GM18526 (cell line): ENCODE data around the gene ME3.

Experiments
- POLR2A ChIP-seq: IDR thresholded peaks from 3 replicates; pipeline ENCODE4 v1.6.1; 2011; ENCODE audit not compliant: insufficient read length; ENCODE audit errors: extremely low read depth

Gene ME3

DNA sequence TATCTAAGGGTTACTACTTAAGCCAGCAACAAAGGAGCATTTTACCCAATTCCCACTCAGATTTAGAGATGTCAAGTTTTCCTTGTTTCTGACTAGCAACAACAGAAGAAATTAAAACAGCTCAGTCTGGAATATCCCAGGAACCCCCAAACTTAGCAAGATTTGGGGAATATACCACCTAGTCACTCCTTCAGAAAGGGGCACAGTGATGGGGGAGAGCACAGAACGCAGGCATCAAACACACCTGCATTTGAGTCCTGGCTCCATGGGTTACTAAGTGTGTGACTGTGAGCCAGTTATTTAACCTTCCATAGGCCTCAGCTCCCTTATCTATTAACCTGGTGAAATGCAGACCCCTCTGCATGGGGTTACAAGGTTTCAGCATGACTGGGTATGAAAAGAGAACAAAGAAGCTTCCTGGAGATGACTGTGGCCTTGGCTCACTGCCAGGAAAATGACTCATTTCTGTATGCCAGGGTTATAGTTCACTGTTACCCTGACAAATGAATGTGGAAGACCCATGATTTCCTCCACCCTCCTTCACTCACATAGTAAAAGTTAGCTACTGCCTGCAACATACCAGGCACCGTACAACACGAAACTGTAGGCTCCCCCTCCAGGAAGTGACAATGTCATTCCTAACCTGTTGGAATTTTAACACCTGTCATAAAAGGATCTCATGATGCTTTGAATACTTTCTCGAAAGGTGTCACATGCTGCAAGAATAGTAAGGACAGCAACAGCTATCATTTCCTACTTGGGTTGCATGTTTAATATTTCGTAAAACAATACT lies 79.6 kb downstream of the ME3 start:
- TF ChIP-seq POLR2A: no peak

- TF ChIP-seq POLR2A: no peak
Observed at GRCh38 chr11:86592047-86592591, 80.3 kb downstream of the ME3 start.

DNA sequence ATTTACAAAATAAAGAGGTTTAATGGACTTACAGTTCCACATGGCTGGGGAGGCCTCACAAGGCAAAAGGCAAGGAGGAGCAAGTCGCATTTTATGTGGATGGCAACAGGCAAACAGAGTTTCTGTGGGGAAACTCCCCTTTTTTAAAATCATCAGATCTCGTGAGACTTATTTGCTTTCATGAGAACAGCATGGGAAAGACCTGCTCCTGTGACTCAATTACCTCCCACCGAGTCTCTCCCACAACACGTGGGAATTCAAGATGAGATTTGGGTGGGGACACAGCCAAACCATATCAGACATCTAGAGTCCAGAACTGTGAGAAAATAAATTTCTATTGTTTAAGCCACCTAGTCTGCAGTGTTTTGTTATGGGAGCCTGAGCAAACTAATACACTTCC lies 80.8 kb downstream of the ME3 start:
- TF ChIP-seq POLR2A: no peak

GRCh38 chr11:86589856-86590589 lies 82.4 kb downstream of the ME3 start:
- no peak for TF ChIP-seq POLR2A

DNA sequence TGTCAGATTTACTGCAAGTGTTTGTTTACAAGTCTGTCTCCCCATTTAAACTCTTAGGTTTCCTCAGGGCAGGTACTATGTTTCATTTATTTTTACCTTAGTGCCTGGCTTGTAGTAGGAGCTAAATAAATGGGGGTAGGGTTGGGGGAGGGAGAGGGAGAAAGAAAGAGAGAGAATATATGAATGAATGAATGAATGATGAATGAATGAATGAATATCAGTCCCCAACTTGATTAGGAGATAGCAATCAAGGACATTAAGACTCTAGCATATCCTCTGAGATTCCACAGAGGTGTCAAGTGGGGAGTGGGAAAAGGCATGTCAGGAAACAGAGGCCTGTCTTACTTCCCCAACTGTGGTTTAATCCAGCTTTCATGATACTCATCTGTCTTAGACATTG lies 83.2 kb downstream of the ME3 start:
- no peak for TF ChIP-seq POLR2A

DNA sequence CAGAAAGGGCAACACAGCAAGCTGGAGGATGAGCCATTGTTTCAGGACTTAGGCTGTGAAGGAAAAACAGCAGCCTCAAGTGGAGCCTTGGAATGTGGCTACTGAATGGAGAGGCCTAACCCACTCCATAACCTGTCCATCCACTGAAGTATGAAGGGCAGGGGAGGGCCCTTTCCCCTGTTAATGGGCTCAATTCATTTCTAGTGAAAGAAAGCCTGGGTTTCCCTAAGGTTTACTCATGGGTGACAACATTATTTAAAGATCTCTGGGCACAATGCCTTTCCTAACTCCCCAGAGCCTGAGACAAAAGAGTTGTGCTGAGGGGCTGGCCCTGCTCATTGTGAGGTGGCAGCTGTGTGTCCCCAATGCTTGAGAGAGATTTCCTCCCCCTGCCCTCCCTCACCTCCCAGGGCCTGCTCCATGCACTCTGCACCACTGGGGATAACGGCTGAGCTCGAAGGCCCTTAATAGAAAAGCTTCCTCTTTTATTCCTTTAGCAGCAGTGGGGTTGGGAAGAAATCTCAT lies 83.8 kb downstream of the ME3 start:
- TF ChIP-seq POLR2A: no peak

DNA sequence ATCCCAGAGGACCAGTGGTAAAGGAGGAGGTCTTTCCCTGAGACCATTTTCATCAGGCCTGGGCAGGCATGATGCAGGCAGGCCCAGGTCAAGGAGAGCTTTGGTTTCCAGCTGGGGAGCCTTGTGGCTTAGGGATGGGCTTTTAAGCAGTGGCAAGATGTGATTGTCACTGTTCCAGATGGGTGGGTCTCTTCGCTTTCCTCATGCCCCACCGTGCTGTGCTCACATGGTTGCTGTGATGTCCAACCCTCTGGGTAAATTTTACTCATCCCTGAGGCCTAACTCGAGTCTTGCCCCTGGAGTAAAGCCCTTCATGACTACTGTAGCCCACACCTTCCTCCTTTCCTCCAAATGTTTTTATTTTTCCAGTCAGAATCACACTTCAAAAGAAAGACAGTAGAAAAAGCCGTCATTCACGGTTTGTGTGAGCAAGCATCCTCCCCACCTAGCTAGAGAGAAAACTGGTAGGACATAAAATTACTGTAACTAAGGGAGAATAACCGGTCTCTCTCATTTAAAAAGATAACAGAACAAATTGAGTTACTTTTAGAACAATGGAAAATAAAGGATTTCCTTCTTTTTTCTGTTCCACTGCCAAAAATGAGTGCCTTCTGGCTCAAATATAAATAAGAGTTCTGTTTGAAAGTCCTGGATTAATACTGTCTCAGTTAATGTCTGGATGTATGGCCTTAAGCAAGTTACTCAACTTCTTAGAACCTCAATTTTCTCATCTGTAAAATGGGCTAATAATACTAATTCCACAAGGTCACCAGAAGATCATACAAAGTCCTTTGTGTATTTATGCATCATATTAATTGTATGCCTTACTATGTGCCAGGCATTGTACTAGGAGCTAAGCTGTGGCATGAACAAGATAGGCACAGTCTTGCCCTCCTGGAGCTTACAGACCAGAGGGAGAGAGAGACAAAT lies 84.9 kb downstream of the ME3 start:
- TF ChIP-seq POLR2A: no peak

- TF ChIP-seq POLR2A: no peak
Observed at GRCh38 chr11:86586307-86586706, 86.1 kb downstream of the ME3 start.

GRCh38 chr11:86582898-86583297 lies 89.5 kb downstream of the ME3 start:
- TF ChIP-seq POLR2A: no peak

GRCh38 chr11:86580535-86580934 lies 91.9 kb downstream of the ME3 start:
- TF ChIP-seq POLR2A: no peak

- TF ChIP-seq POLR2A: no peak
Observed at GRCh38 chr11:86579406-86579731, 93.0 kb downstream of the ME3 start.

- TF ChIP-seq POLR2A: no peak
Observed at GRCh38 chr11:86578727-86579405, 93.5 kb downstream of the ME3 start.

GRCh38 chr11:86577644-86578636 lies 94.5 kb downstream of the ME3 start:
- TF ChIP-seq POLR2A: no peak
